Hepatocyte (in vitro differentiated cells): ENCODE data around the gene DAAM2.

ENCODE experiments used
- CTCF ChIP-seq: fragments of 200-600 bp; sonication (generic); IDR thresholded peaks from 2 replicates; pipeline ENCODE4 v1.5.1; 2016; ENCODE audit warnings: antibody characterized with exemption, mild to moderate bottlenecking; ENCODE audit not compliant: poor library complexity
- EZH2phosphoT487 ChIP-seq: fragments of 200-600 bp; sonication (generic); IDR thresholded peaks from one replicate; pipeline ENCODE4 v1.6.1; 2018; ENCODE audit warnings: antibody characterized with exemption, mild to moderate bottlenecking, low read depth, moderate library complexity; ENCODE audit not compliant: unreplicated experiment, severe bottlenecking

GRCh38 chr6:39841291-39841690, 49.1 kb downstream of the DAAM2 start:
- no peak for TF ChIP-seq CTCF
- no peak for TF ChIP-seq EZH2phosphoT487
